ENCODE data around the gene FAM181A.
A peak's percentile ranks its signal among the peaks of the same experiment; 100 is the strongest.

The FAM181A gene

GRCh38 chr14:93926873-93927799 lies at the start of gene FAM181A:
Gene FAM181A (plus strand): TSS chr14:93927344. CDS start chr14:93928286, 942 bp downstream.
- no peak for DNase-seq

- no peak for DNase-seq
Observed at GRCh38 chr14:93878212-93878611, 48.9 kb upstream of the FAM181A start.

GRCh38 chr14:93878871-93879270 lies 48.3 kb upstream of the FAM181A start:
- DNase-seq, result no peak

GRCh38 chr14:93879362-93879983 lies 47.7 kb upstream of the FAM181A start:
- DNase-seq, result no peak

- no peak for DNase-seq
Observed at GRCh38 chr14:93880021-93880820, 46.9 kb upstream of the FAM181A start.

GRCh38 chr14:93884950-93885349 lies 42.2 kb upstream of the FAM181A start:
- no peak for DNase-seq

GRCh38 chr14:93888995-93889394 lies 38.1 kb upstream of the FAM181A start:
- no peak for DNase-seq

GRCh38 chr14:93889739-93890483 lies 37.2 kb upstream of the FAM181A start:
- no peak for DNase-seq

GRCh38 chr14:93891756-93892504 lies 35.2 kb upstream of the FAM181A start:
- no peak for DNase-seq

- DNase-seq, result no peak
Observed at GRCh38 chr14:93892505-93892839, 34.7 kb upstream of the FAM181A start.

GRCh38 chr14:93892923-93893558 lies 34.1 kb upstream of the FAM181A start:
- DNase-seq, result peak; percentile 92

GRCh38 chr14:93893661-93894261 lies 33.4 kb upstream of the FAM181A start:
- no peak for DNase-seq

- DNase-seq, result no peak
Observed at GRCh38 chr14:93895023-93895604, 32.0 kb upstream of the FAM181A start.

- no peak for DNase-seq
Observed at GRCh38 chr14:93897476-93897845, 29.7 kb upstream of the FAM181A start.

GRCh38 chr14:93898081-93898611 lies 29.0 kb upstream of the FAM181A start:
- no peak for DNase-seq

- DNase-seq, result no peak
Observed at GRCh38 chr14:93898731-93899130, 28.4 kb upstream of the FAM181A start.

- DNase-seq, result no peak
Observed at GRCh38 chr14:93901813-93902212, 25.3 kb upstream of the FAM181A start.

GRCh38 chr14:93902619-93903307 lies 24.4 kb upstream of the FAM181A start:
- DNase-seq, result no peak

- no peak for DNase-seq
Observed at GRCh38 chr14:93903342-93904184, 23.6 kb upstream of the FAM181A start.

All from stimulated activated CD8-positive, alpha-beta memory T cell treated with anti-CD3 and anti-CD28 coated beads, Interleukin-4, amount 100 ng/mL, for 48 hours (primary cell).